ENCODE results near the gene OR2M4.

DNA sequence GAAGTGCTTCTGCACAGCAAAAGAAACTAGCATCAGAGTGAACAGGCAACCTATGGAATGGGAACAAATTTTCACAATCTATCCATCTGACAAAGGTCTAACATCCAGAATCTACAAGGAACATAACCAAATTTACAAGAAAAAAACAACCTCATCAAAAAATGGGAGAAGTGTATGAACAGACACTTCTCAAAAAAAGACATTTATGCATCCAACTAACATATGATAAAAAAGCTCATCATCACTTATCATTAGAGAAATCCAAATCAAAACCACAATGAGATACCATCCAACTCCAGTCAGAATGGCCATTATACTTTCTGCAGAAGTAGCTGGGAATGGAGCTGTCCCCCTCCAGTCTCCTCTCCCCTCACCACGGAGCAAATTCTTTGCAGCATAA, 37.1 kb upstream of the OR2M4 start:
- TF ChIP-seq, protein P1, sequence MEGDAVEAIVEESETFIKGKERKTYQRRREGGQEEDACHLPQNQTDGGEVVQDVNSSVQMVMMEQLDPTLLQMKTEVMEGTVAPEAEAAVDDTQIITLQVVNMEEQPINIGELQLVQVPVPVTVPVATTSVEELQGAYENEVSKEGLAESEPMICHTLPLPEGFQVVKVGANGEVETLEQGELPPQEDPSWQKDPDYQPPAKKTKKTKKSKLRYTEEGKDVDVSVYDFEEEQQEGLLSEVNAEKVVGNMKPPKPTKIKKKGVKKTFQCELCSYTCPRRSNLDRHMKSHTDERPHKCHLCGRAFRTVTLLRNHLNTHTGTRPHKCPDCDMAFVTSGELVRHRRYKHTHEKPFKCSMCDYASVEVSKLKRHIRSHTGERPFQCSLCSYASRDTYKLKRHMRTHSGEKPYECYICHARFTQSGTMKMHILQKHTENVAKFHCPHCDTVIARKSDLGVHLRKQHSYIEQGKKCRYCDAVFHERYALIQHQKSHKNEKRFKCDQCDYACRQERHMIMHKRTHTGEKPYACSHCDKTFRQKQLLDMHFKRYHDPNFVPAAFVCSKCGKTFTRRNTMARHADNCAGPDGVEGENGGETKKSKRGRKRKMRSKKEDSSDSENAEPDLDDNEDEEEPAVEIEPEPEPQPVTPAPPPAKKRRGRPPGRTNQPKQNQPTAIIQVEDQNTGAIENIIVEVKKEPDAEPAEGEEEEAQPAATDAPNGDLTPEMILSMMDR (IDR thresholded peaks at IDR 0.05): no peak
- no peak for TF ChIP-seq POLR2AphosphoS5 (IDR thresholded peaks at IDR 0.05)
- no peak for TF ChIP-seq EP300 (IDR thresholded peaks at IDR 0.05)
- TF ChIP-seq POLR2A (IDR thresholded peaks at IDR 0.05): no peak

Measured in sigmoid colon (tissue), 4 donors.